Naive thymus-derived CD8-positive, alpha-beta T cell (primary cell): Measurements from ENCODE around the gene OLFML2A. TPM values are rescaled to one million over a fixed set of nuclear protein-coding genes. Genes with fewer than 3 reads are reported as not detected.
"Not testable (repeated sequence)": the region's sequence is repeated elsewhere in the genome, so short reads cannot be mapped to it uniquely, and the experiment has no call there.

Experiments used
- ATAC-seq, 2 donors: fragments of 150-1000 bp; cut with Tn5 transposase in 1 of 2; sonication (Bioruptor Pico), chemical (Tn5 transposase) in 1 of 2; 1 replicate in 1 of 2; 2 replicates in 1 of 2; pipeline ENCODE4 v1.10.0; 2021; ENCODE audit warnings: mild to moderate bottlenecking in 2 of 2, moderate library complexity in 2 of 2
- POLR2A ChIA-PET: fragments of 350-600 bp; sonication (Branson Sonifier 250); formaldehyde crosslinking; loops from one replicate; lab custom pipeline; 2021; ENCODE audit warnings: antibody characterized with exemption; lab: Charles Lee
- DNase-seq, 10 donors: peaks; one replicate each; pipeline versions ENCODE4 v3.0.0 to v3.0.0-alpha.2; 2020 to 2022
- H3K27ac Mint-ChIP-seq, 10 donors: one replicate each; pipeline ENCODE4 v1.8.0; 2020 to 2022; ENCODE audit warnings: mild to moderate bottlenecking in 10 of 10, mixed read lengths in 10 of 10, moderate library complexity in 4 of 10, inconsistent platforms in 1 of 10
- H3K27me3 Mint-ChIP-seq, 5 donors: one replicate each; pipeline ENCODE4 v1.8.0; 2021 to 2022; ENCODE audit warnings: mixed read lengths in 5 of 5
- H3K36me3 Mint-ChIP-seq, 3 donors: one replicate each; pipeline ENCODE4 v1.8.0; 2020 to 2022; ENCODE audit warnings: mixed read lengths in 3 of 3, mild to moderate bottlenecking in 2 of 3, inconsistent platforms in 1 of 3
- H3K4me1 Mint-ChIP-seq, 4 donors: one replicate each; pipeline ENCODE4 v1.8.0; 2021 to 2022; ENCODE audit warnings: mixed read lengths in 4 of 4
- H3K4me3 Mint-ChIP-seq, 10 donors: one replicate each; pipeline ENCODE4 v1.8.0; 2020 to 2022; ENCODE audit warnings: mild to moderate bottlenecking in 10 of 10, mixed read lengths in 10 of 10, moderate library complexity in 6 of 10, inconsistent platforms in 1 of 10
- H3K9me3 Mint-ChIP-seq, 9 donors: one replicate each; pipeline ENCODE4 v1.8.0; 2020 to 2022; ENCODE audit warnings: mixed read lengths in 9 of 9, mild to moderate bottlenecking in 3 of 9, inconsistent platforms in 1 of 9, moderate library complexity in 1 of 9
- polyA plus RNA-seq, 3 donors: library from polyadenylated mRNA; unstranded; fragments of 300-500 nt; fragmentation: Illumina TruSeq; gene quantifications; one replicate each; pipeline ENCODE4 v1.2.3, GENCODE V29; 2021
- total RNA-seq, 8 experiments: library from RNA in 2 of 8; stranded (reverse) in 2 of 8; gene quantifications; one replicate each; pipeline ENCODE4 v1.2.3 and lab custom pipeline; 2021 to 2026

OLFML2A gene
- total and polyA plus RNA-seq, 5 experiments from 2014 or later, result 0.05 TPM; not detected in 4

DNA sequence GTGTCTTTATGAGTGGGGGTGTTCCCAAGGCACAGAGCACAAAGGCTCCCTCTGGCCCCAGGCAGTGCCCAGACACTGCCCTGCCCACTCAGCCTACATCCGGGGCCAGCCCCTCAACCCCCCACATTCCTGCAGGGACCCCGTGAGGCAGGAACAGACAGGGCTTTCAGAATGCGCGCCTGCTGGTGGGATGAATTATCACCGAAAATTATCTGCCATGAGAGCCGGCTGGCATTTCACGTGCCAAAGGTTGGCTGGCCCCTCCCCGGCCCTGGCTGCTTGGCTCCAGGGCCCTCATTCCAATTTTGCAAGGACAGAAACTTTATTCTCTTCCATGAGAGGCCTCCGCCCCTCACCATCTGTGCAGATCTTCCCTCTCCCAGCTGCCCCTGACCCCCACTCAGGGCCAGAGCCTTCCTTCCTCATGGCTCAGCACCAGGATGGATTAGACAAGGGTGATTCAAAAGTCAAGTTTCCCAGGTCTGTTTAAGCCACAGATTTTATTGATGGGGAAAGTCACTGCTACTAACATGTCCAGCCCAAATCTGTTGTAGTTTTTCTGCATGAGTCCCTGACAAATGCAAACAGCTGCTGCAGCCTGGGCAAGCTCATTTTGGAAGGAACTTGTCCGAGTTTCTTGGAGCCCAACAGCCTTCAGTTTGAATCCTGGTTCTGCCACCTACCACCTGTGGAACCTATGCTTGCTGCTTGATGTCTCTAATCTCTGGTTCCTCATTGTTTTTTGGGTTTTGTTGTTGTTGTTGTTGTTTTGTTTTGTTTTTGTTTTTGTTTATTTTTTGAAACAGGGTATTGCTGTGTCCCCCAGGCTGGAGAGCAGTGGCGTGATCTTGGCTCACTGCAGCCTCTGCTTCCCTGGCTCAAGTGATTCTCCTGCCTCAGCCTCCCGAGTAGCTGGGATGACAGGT, 44.0 kb downstream of the OLFML2A start:
- Mint-ChIP-seq H3K4me3 (no peak overlapping the region), H3K9me3 (no peaks in the 10 kb centered on the region), H3K27ac (no peak overlapping the region)

DNA sequence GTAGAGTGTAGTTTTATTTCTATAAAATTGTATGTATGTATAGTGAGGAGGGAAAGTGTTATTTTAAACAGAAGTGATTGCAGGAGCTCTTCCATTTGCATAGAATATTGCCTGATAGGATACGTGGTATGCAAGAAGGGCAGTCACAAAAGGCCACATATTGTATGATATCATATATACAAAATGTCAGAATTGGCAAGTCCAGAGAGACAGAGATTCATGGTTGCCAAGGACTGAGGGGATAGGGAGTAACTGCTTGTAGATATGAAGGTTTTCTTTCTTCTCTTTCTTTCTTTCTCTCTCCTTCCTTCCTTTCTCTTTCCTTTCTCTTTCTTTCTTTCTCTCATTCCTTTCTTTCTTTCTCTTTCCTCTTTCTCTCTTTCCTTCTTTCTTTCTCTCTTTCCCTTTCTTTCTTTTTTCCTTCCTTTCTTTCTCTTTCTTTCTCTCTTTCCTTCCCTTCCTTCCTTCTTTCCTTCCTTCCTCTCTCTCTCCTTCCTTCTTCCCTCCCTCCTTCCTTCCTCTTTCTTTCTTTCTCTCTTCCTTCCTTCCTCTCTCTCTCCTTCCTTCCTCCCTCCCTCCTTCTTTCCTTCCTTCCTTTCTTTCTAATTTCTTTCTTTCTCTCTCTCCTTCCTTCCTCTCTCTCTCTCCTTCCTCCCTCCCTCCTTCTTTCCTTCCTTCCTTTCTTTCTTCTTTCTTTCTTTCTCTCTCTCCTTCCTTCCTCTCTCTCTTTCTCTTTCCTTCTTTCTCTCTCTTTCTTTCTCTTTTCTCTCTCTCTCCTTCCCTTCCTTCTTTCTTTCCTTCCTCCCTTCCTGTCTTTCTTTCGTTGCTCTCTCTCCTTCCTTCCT, 51.8 kb downstream of the OLFML2A start:
- Mint-ChIP-seq H3K27ac (no peak overlapping the region), H3K9me3 (peaks cover 0 to 2% (median 0%) of the 10 kb centered on the region in 9 donors), H3K4me3 (no peak overlapping the region)

More for the DNA sequence above, 44.0 kb downstream of the OLFML2A start:
- Mint-ChIP-seq H3K27me3 (peaks cover 0 to 35% (median 20%) of the 10 kb centered on the region in 5 donors), H3K4me1 (peaks cover 0 to 5% (median 3%) of the 10 kb centered on the region in 4 donors), H3K36me3 (no peaks in the 10 kb centered on the region)
- POLR2A ChIA-PET, result no interaction called here
- ATAC-seq, result no peak
- no peak for DNase-seq

DNA sequence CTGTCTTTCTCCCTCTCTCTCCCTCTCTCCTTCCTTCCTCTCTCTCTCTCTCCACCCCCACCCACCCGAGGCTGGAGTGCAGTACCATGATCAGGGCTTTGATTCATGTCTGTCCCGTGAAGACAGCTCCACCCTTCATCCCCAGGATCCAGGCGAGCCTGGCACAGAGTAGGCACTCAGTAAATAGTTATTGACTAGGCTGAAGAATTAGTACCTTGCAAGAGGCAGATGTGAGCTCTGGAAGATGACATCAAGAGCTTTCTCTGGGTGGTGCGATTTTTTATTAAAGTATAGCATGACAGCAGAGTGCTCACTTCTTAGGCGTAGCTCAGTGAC, 52.4 kb downstream of the OLFML2A start:
- POLR2A ChIA-PET, result no interaction called here
- Mint-ChIP-seq H3K9me3 (peaks cover 0 to 2% (median 0%) of the 10 kb centered on the region in 9 donors), H3K27ac (no peak overlapping the region)

More for the DNA sequence above, 51.8 kb downstream of the OLFML2A start:
- ATAC-seq, result no peak
- H3K27me3 Mint-ChIP-seq, result peaks cover 0 to 10% (median 3%) of the 10 kb centered on the region in 5 donors
- POLR2A ChIA-PET, result no interaction called here
- no peaks in the 10 kb centered on the region for H3K36me3 Mint-ChIP-seq
- DNase-seq, result no peak
- no peaks in the 10 kb centered on the region for H3K4me1 Mint-ChIP-seq

DNA sequence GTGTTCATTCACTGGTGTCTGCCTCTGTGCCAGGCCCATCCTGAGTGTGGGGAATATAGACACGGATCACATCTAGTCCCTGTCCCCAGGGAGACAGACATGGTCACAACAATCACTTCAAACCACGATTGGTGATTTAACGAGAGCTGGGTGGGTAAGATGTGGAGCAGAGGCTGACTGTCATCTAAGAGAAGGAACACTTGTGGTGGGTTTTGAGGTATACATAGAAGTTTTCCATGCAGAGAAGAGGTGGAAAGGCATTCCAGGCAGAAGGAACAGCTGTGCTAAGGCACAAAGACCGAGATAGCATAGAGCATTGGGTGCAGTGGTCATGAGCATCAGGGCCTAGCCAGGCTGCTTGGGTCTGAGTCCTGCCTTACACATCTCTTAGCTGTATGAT, 53.7 kb downstream of the OLFML2A start:
- Mint-ChIP-seq H3K4me3 (no peak overlapping the region), H3K4me1 (no peaks in the 10 kb centered on the region), H3K9me3 (peaks cover 0 to 2% (median 0%) of the 10 kb centered on the region in 9 donors), H3K27ac (no peak overlapping the region), H3K27me3 (peaks cover 1 to 25% (median 3%) of the 10 kb centered on the region in 5 donors), H3K36me3 (no peaks in the 10 kb centered on the region)
- ATAC-seq (no peak), DNase-seq (no peak)
- POLR2A ChIA-PET, result no interaction called here

More for the DNA sequence above, 52.4 kb downstream of the OLFML2A start:
- DNase-seq (no peak), ATAC-seq (no peak)
- no peaks in the 10 kb centered on the region for H3K36me3 Mint-ChIP-seq
- H3K27me3 Mint-ChIP-seq, result peaks cover 0 to 12% (median 3%) of the 10 kb centered on the region in 5 donors
- H3K4me1 Mint-ChIP-seq, result no peaks in the 10 kb centered on the region
- no peak overlapping the region for H3K4me3 Mint-ChIP-seq

DNA sequence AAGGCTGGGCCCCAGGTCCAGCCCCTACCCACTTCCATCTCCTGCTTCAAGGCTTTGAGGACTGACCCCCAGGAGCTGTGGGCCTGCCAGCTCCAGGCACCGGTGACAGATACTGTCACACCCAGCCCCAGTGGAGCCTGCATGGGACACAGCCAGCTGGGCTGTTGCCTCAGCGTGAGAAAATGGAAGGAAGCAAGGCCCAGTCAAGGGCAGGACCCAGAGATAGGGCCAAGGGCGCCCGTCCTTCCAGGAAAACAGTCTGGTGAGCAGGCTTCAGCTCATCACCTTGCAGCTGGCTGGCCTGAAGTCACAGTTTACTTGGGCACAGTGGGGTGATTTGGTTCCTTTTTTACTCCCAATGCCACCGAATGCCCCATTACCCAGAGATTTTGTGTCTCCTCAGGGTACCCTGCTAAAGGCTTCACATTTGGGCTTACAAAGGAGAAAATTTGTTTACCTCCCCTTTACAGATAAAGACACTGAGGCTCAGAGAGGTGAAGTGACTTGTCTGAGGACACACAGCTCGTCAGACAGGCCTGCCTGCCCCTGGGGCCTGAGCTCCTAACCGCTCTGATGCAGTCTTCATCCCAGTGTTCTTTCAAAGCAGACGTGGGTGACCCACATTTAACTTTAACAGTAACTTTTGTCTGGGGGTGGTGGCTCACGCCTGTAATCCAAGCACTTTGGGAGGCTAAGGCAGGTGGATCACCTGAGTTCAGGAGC, 54.9 kb downstream of the OLFML2A start:
- H3K4me3 Mint-ChIP-seq, result no peak overlapping the region
- H3K27ac Mint-ChIP-seq, result no peak overlapping the region
- no peaks in the 10 kb centered on the region for H3K9me3 Mint-ChIP-seq
- ATAC-seq (no peak), DNase-seq (no peak)
- POLR2A ChIA-PET, result no interaction called here
- no peaks in the 10 kb centered on the region for H3K36me3 Mint-ChIP-seq
- peaks cover 3 to 33% (median 8%) of the 10 kb centered on the region in 5 donors for H3K27me3 Mint-ChIP-seq
- no peaks in the 10 kb centered on the region for H3K4me1 Mint-ChIP-seq

DNA sequence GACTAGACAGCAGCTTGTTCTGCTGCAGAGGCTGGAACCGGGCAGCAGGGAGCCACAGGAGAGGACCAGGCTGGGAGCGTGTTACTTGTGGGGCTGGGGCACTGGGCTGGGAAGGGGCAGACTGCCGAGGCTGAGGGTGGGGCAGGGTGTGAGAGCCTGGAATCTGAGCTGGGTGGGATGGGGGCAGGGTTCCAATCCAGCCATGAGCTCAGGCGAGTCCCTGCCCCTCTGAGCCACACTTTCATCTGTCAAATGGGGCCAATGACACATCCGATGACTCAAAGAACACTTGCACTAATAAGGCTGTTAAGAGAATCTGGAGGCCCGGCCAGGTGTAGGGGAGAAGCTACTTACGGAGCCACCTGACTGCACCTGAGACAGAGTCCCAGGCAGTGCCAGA, 57.7 kb downstream of the OLFML2A start:
- H3K27ac Mint-ChIP-seq, result no peak overlapping the region
- H3K27me3 Mint-ChIP-seq, result peaks cover 13 to 53% (median 19%) of the 10 kb centered on the region in 5 donors
- H3K4me3 Mint-ChIP-seq, result no peak overlapping the region
- POLR2A ChIA-PET, result no interaction called here
- H3K4me1 Mint-ChIP-seq, result peaks cover 0 to 2% (median 0%) of the 10 kb centered on the region in 4 donors
- DNase-seq (no peak), ATAC-seq (no peak)
- no peaks in the 10 kb centered on the region for H3K36me3 Mint-ChIP-seq
- no peaks in the 10 kb centered on the region for H3K9me3 Mint-ChIP-seq

DNA sequence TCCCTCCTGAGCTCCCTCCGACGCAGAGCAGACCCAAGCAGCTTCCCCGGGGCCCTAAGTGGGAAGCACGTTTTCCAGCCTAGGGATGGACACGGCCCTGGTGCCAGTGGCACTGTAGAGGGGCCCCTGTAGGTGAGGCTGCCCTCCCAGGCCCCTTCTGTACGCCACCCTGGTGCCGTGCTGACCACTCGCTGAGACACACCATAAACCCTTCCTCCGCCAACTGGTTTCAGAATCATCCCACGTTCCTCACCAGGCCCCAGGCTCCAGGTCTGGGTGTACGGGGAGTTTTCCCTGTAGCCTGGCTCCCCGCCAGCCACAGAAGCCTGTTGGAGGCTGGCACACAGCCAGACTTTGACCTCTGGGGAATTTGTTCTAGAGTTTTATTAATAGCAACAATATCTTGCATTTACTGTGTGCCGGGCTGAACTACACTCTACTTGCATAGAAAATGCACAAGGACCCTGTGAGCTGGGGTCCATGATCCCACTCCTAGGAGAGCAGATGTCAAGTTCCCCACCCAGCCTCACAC, 58.2 kb downstream of the OLFML2A start:
- Mint-ChIP-seq H3K9me3 (no peaks in the 10 kb centered on the region), H3K4me1 (peaks cover 0 to 2% (median 0%) of the 10 kb centered on the region in 4 donors), H3K4me3 (no peak overlapping the region), H3K36me3 (no peaks in the 10 kb centered on the region), H3K27ac (no peak overlapping the region), H3K27me3 (peaks cover 13 to 57% (median 19%) of the 10 kb centered on the region in 5 donors)
- ATAC-seq (no peak), DNase-seq (no peak)
- POLR2A ChIA-PET, result interaction anchor here (0.6 kb wide), 1 partner anchor 86 kb away, joined by 3 read pairs; no protein-coding TSS in a partner anchor

DNA sequence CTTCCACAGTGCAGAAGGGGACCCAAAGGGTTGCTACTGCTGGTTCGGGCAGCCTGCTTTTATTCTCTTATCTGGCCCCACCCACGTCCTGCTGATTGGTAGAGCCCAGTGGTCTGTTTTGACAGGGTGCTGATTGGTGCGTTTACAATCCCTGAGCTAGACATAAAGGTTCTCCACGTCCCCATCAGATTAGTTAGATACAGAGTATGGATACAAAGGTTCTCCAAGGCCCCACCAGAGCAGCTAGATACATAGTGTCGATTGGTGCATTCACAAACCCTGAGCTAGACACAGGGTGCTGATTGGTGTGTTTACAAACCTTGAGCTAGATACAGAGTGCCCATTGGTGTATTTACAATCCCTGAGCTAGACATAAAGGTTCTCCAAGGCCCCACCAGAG, 61.2 kb downstream of the OLFML2A start:
- H3K9me3 Mint-ChIP-seq, H3K27ac Mint-ChIP-seq, H3K36me3 Mint-ChIP-seq, ATAC-seq, POLR2A ChIA-PET, DNase-seq, H3K4me1 Mint-ChIP-seq: not testable (repeated sequence)
- Mint-ChIP-seq H3K27me3 (peaks cover 13 to 54% (median 19%) of the 10 kb centered on the region in 5 donors), H3K4me3 (peak overlapping the region in 1 of 10 donors; percentile 7)

DNA sequence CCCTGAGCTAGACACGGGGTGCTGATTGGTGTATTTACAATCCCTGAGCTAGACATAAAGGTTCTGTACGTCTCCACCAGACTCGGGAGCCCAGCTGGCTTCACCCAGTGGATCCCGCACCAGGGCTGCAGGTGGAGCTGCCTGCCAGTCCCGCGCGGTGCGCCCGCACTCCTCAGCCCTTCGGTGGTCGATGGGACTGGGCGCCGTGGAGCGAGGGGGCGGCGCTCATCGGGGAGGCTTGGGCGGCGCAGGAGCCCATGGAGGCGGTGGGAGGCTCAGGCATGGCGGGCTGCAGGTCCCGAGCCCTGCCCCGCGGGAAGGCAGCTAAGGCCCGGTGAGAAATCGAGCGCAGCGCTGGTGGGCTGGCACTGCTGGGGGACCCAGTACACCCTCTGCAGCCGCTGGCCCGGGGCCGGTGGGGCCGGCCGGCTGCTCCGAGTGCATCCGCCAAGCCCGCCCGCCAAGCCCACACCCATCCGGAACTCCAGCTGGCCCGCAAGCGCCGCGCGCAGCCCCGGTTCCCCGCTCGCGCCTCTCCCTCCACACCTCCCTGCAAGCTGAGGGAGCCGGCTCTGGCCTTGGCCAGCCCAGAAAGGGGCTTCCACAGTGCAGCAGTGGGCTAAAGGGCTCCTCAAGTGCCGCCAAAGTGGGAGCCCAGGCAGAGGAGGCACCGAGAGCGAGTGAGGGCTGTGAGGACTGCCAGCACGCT, 61.8 kb downstream of the OLFML2A start:
- ATAC-seq, POLR2A ChIA-PET, H3K4me1 Mint-ChIP-seq: not testable (repeated sequence)

DNA sequence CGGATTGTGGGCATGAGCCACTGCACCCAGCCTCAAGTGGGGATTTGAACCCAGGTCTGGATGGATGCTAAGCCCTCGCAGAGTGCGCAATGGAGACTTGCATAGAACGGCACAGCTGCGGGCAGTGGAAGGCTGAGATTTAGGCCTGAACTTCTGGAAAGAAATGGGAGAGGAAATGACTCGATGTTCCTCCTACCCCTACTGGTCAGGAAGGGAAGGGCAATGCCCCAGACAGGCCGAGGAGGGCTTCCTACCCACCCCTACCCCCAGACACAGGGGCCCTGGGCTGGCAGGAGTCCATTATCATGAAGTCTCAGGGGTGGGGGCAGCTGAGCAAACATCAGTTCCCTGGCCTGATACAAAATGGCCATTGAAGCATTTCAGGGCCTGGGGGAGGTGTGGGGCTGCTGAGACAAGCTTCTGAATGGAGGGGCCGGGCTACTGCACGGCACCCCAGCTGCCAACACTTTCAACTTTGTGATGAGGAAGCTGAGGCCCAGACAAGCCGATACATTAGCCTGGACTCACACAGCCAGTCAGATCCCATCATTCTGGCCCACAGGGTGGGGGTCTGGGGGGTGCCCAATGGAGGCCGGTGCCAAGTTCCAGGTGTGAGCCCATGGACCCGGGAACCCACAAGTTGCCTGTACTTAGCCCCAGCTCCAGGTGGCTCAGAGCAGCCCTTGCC, 62.8 kb downstream of the OLFML2A start:
- no peak for ATAC-seq
- peaks cover 13 to 47% (median 19%) of the 10 kb centered on the region in 5 donors for H3K27me3 Mint-ChIP-seq
- H3K27ac Mint-ChIP-seq, result peak overlapping the region in 1 of 10 donors; percentile 18
- no peaks in the 10 kb centered on the region for H3K36me3 Mint-ChIP-seq
- H3K4me3 Mint-ChIP-seq, result peak overlapping the region in 1 of 10 donors; percentile 46
- POLR2A ChIA-PET, result no interaction called here
- H3K9me3 Mint-ChIP-seq, result no peaks in the 10 kb centered on the region
- peaks cover 0 to 2% (median 0%) of the 10 kb centered on the region in 4 donors for H3K4me1 Mint-ChIP-seq
- DNase-seq, result no peak

More for the DNA sequence above, 61.8 kb downstream of the OLFML2A start:
- H3K4me3 Mint-ChIP-seq, result peak overlapping the region in 1 of 10 donors; percentile 46
- H3K27me3 Mint-ChIP-seq, result peaks cover 13 to 54% (median 19%) of the 10 kb centered on the region in 5 donors
- not testable (repeated sequence) for H3K27ac Mint-ChIP-seq, H3K9me3 Mint-ChIP-seq, H3K36me3 Mint-ChIP-seq, DNase-seq

DNA sequence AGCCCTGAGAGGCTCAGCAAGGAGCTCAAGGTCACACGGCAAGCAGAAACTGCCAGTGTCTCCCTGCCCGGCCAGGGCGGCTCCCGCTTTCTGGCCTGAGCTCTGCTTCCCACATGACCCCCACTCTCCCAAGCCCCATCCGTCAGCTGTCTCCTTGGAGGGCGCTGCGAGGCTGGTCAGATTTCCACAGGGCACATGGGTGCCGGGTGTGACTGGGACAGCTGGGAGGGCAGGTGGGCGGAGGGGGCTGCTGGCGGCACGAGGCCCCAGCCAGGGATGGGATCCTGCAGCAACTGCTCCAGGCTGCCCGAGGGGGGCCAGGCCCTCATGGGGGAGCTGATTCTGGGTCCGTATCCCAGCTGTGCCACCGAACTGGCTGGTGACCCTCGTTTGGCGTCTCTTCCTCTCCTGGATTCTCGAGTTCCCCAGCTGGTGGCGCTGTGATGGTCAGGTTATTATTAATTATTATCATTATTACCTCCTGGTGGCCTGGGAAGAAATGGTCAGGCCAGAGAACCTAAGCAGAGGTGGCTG, 63.4 kb downstream of the OLFML2A start:
- H3K27ac Mint-ChIP-seq, result peak overlapping the region in 1 of 10 donors; percentile 43
- H3K27me3 Mint-ChIP-seq, result peaks cover 12 to 43% (median 20%) of the 10 kb centered on the region in 5 donors
- no peaks in the 10 kb centered on the region for H3K9me3 Mint-ChIP-seq
- DNase-seq (no peak), ATAC-seq (no peak)
- POLR2A ChIA-PET, result no interaction called here
- H3K4me1 Mint-ChIP-seq, result peaks cover 0 to 2% (median 0%) of the 10 kb centered on the region in 4 donors
- H3K36me3 Mint-ChIP-seq, result no peaks in the 10 kb centered on the region
- peak overlapping the region in 1 of 10 donors; percentile 41 for H3K4me3 Mint-ChIP-seq
